GM19043 (cell line): ENCODE measurements around the gene SLC49A4.
"Not testable (repeated sequence)": the region's sequence is repeated elsewhere in the genome, so short reads cannot be mapped to it uniquely, and the experiment has no call there.

Experiments used
- ATAC-seq: cut with Tn5 transposase; IDR thresholded peaks from one replicate; pipeline ENCODE4 v1.9.1; 2021; ENCODE audit warnings: low read depth; ENCODE audit not compliant: unreplicated experiment

SLC49A4 gene

GRCh38 chr3:122794779-122795673, at the start of gene SLC49A4:
Gene SLC49A4, plus strand, starts transcription at chr3:122795069. Its CDS starts 124 bp downstream, at chr3:122795193.
- ATAC-seq = peak; percentile 78

- no peak for ATAC-seq
These were observed 49.4 kb upstream of the SLC49A4 start for GRCh38 chr3:122745369-122746021.

GRCh38 chr3:122747295-122747694, 47.6 kb upstream of the SLC49A4 start:
- ATAC-seq = not testable (repeated sequence)

- no peak for ATAC-seq
These were observed 46.5 kb upstream of the SLC49A4 start for GRCh38 chr3:122748347-122748746.

GRCh38 chr3:122754929-122755328, 39.9 kb upstream of the SLC49A4 start:
- no peak for ATAC-seq

- no peak for ATAC-seq
These were observed 39.4 kb upstream of the SLC49A4 start for GRCh38 chr3:122755491-122755890.

GRCh38 chr3:122758877-122759560, 35.9 kb upstream of the SLC49A4 start:
- no peak for ATAC-seq

- no peak for ATAC-seq
These were observed 34.2 kb upstream of the SLC49A4 start for GRCh38 chr3:122760453-122761271.

GRCh38 chr3:122766430-122766829, 28.4 kb upstream of the SLC49A4 start:
- ATAC-seq = no peak

- ATAC-seq = no peak
These were observed 27.1 kb upstream of the SLC49A4 start for GRCh38 chr3:122767540-122768372.

- no peak for ATAC-seq
These were observed 24.2 kb upstream of the SLC49A4 start for GRCh38 chr3:122770521-122771202.

- ATAC-seq = no peak
These were observed 22.0 kb upstream of the SLC49A4 start for GRCh38 chr3:122772827-122773226.

GRCh38 chr3:122773944-122774509, 20.8 kb upstream of the SLC49A4 start:
- no peak for ATAC-seq

GRCh38 chr3:122774564-122774963, 20.3 kb upstream of the SLC49A4 start:
- no peak for ATAC-seq

- no peak for ATAC-seq
These were observed 18.0 kb upstream of the SLC49A4 start for GRCh38 chr3:122776675-122777468.

GRCh38 chr3:122777563-122777962, 17.3 kb upstream of the SLC49A4 start:
- ATAC-seq = no peak

- no peak for ATAC-seq
These were observed 12.1 kb upstream of the SLC49A4 start for GRCh38 chr3:122782804-122783203.

- ATAC-seq = no peak
These were observed 10.4 kb upstream of the SLC49A4 start for GRCh38 chr3:122784436-122784835.
